HG03159 (cell line): ENCODE results near the gene KRT9.
"Not testable (repeated sequence)": the region's sequence is repeated elsewhere in the genome, so short reads cannot be mapped to it uniquely, and the experiment has no call there.

Source experiments
- ATAC-seq: cut with Tn5 transposase; IDR thresholded peaks from one replicate; pipeline ENCODE4 v1.9.1; 2021; ENCODE audit warnings: mild to moderate bottlenecking, moderate library complexity; ENCODE audit not compliant: unreplicated experiment

KRT9 gene, protein sequence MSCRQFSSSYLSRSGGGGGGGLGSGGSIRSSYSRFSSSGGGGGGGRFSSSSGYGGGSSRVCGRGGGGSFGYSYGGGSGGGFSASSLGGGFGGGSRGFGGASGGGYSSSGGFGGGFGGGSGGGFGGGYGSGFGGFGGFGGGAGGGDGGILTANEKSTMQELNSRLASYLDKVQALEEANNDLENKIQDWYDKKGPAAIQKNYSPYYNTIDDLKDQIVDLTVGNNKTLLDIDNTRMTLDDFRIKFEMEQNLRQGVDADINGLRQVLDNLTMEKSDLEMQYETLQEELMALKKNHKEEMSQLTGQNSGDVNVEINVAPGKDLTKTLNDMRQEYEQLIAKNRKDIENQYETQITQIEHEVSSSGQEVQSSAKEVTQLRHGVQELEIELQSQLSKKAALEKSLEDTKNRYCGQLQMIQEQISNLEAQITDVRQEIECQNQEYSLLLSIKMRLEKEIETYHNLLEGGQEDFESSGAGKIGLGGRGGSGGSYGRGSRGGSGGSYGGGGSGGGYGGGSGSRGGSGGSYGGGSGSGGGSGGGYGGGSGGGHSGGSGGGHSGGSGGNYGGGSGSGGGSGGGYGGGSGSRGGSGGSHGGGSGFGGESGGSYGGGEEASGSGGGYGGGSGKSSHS

DNA sequence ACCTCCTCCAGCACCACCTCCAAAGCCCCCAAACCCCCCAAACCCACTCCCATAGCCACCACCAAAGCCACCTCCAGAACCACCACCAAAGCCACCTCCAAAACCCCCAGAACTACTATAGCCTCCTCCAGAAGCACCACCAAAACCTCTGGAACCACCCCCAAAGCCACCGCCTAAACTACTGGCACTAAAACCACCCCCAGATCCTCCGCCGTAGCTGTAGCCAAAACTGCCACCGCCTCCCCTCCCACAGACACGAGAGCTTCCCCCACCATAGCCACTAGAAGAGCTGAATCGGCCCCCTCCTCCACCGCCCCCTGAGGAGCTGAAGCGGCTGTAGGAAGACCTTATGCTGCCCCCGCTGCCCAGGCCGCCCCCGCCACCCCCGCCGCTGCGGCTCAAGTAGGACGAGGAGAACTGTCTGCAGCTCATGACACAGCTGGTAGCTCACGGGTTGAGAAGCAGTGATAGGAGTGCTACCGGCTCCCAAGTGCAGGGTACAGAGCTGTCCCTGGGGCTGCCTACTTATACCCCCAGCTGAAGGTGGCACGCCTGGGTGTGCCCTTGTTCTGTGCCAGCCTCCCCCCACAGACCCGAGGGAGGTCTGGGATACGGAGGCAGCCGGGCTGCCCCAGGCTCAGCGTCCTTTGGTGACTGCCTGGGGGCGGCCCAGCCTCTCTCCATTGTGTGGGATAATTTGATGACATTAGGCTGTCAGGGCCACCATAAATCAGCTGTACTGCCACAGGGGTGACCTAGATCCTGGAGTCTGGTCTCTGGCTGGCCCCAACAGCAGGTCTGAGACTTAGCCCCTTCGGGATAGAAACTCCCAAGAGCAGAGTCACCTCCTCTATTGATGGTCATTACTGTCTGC is at the start of gene KRT9:
KRT9 (minus strand) TSS at position 499 of the 874 bp plus-strand sequence; CDS start at position 432, 67 bp downstream.
- no peak for ATAC-seq

DNA sequence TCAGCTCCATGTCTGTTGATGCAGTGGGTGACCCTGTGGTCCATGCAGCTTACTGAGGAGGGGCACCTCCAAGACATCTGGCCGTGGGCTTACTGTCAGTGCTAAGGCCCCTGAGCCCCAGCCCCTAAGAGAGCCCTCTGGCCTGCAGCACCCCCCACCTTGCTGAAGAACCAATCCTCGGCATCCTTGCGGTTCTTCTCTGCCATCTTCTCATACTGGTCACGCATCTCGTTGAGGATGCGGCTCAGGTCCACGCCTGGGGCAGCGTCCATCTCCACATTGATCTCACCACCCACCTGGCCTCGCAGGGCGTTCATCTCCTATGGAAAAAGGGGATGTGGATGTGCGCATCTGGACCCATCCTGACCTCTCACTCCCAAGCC is 49.6 kb upstream of the KRT9 start:
- ATAC-seq = not testable (repeated sequence)

DNA sequence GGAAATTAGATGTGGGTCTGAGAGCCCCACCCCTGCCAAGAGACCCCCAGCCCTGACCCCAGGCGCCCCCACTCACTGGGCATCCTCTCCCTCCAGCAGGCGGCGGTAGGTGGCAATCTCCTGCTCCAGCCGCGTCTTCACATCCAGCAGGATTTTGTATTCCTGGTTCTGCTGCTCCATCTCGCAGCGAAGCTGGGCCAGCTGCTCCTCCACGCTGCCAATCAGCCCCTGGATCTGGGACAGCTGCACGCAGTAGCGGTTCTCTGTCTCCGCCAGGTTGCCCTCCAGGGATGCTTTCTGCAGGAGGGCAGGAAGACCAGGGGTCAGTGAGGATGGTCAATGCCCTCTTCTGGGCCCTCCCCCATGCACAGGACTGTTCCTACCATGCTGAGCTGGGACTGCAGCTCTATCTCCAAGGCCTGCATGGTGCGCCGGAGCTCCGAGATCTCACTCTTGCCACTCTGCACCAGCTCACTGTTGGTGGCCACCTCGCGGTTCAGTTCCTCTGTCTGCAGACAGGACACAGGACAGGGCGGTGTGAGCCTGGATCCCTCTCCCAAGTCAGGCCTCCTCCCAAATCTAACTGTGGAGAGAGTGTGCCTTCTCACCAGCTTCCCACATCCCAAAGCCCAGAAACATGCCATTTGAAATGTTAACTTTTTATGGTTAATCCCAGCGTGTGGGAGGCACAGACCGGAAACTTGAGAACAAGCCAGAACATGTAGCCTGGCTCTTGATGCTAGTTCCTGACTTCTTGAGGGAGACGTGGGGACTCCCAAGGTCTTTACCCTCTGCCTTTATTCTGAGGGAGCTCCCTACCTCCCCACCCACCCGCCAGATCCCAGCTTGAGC is 49.0 kb upstream of the KRT9 start:
- no peak for ATAC-seq

DNA sequence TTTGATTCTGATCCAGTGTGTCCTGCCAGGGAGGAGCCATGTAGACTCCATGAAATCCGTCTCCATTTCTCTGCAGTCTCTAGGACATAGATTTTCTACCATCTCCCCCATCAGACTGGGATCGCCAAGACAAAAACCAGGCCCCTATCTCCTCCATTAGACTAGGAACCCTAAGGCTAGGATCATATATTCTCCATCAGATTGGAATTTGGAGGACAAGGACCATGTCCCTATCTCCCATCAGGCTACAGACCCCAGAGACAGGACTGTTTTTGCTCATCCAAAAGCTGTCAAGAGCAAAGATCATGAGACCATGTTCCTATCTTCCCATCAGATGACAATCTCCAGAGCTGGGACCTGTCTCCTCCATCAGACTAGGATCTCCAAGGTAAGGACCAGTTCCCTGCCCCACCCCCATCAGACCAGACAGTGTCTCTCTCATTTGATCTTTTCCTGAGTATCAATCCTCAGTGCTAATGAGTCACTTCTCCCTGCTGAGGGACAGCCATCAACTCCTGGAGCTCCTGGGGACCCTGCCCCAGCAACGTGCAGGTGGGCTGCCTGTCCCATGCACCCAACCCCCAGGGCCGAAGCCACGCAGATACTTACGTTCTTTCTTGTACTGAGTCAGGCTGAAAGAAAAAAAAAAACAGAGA is 48.2 kb upstream of the KRT9 start:
- ATAC-seq = not testable (repeated sequence)

DNA sequence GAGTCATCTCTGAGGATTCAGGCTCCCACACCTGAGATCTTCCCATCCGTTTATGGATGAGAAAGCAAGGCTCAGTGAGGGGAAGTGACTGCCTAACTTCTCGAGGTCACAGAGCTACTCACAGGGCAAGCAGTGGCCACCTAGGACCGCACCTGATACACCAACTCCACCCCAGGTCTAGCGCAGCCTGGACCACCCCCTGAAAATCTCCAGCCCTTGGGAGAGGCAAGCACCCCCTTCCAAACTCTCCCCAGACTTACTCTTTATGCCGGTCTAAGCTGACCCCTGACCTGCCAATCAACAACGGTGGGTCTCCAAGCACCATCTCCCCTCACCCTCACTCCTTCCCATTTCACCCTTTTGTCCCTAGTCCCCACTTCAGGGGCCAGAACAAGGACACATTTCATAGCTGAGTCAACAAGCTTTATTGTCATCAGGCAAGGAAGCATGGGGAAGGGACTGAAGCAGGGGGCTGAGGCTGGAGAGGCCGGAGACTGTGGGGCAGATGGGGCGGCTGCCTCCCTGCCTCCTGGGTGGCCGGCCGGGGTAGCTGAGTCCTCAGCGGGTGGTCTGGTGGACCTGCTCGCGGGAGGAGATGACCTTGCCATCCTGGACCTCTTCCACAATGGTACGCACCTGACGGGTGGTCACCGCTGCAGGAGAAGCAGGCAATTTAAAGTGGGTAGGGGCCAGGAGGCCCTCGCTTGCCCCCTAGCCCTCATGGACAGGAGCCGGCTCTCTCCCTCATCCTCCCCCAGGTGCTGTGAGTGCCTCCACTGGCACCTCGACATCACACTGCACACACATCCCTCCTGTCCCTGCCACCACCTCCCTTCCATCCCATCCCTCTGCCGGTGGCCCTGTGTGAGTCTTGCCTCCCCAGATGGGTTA is 47.4 kb upstream of the KRT9 start:
- ATAC-seq = no peak

DNA sequence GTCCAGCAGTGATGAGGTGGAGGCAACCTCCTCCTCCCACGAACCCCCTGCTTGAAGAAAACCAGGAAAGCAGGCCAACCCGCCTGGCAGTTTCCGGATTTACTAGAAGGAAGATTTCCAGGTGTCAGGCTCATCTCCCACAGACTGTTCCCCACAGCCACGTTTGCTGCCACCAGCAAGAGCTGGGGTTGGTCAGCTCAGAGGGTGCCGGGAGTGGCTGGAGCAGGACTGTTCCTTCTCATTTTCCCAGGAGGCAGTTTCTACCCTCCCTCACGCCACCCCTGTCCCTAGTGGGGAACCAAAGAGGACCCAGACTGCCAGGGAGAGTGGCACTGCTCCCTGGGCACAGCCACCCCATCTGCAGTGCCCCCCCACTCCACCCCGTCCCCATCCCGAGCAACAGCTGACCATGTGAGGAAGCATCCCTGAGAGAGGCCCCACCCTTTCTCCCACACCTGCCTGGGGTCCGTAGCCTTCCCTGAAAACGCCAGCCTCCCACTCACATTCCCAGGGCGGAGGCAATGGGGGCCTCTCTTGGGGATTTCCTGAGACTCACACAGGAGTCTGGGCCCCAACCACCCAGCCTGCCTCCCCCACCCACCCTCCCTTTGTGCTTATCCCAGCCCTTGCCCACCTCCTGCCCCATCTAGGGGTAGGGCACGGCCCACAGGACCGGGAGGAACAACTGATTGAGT is 46.6 kb upstream of the KRT9 start:
- ATAC-seq = no peak

DNA sequence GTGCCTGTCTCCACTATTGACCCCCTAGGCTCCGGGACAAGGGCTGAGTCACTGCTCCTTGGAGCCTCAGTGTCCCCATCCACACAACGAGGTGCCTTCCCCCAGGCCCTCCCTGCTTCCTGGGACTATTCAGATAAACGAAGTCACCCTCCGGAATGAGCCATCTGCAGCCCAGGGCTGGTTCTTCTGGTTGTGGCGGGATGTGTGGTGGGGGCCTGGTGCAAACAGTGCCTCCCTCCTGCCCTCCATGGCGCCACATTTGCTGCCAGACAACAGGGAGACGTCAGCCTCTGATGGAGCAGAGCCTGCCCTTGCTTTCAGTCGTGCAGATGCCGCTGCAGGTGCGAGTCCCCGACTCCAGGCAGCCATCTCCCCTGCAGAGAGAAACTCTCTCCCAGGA is 45.8 kb upstream of the KRT9 start:
- ATAC-seq = no peak

DNA sequence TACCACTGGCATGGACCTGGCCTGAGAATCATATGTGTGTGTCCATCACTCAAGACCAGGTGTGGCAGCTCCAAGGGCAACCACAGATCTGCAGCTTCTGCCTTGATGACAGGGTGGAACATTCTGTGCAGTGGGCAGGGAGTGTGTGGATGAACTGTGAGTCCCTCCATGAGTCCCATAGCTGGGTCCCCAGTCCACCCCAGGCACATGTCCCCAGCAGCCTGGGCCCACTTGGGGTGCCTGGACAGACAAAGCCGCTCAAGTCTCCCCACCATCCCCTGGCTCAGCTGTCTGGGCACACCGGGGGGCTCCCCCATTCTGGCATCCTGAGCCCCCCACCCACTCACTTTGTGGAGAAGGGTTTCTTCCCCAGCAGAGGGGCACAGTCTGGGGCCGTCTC is 45.3 kb upstream of the KRT9 start:
- no peak for ATAC-seq

DNA sequence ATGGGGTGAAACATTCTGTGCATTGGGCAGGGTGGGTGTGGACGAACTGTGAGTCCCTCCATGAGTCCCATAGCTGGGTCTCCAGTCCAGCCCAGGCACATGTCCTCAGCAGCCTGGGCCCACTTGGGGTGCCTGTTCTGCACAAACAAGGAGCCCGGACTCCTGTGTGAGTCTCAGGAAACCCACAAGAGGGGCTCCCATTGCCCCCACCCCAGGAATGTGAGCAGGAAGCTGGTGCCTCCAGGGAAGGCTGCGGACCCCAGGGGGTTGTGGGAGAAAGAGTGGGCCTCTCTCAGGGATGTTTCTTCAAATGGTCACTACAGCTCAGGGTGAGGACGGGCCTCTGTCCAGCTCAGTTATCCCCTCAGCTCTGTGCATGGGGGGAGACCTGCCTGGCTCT is 44.6 kb upstream of the KRT9 start:
- not testable (repeated sequence) for ATAC-seq

DNA sequence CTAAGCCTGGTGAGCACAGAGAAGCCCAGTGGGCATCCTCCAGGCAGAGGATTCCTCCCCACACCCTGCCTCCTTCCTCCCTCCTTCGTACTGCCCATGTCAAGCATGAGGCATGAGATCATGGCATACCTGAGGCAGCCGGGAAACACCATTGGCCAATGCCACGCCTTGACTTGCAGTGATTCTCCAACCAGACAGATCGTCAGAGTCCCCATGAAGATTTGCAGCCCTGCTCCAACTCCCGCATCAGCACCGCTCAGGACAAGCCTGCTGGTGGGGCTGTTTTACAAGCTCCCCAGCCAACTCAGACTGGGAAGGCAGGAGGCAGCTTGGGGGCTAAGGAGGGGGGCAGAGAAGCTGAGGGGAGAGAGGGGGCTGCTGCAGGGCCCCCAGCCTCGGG is 43.6 kb upstream of the KRT9 start:
- ATAC-seq = no peak

DNA sequence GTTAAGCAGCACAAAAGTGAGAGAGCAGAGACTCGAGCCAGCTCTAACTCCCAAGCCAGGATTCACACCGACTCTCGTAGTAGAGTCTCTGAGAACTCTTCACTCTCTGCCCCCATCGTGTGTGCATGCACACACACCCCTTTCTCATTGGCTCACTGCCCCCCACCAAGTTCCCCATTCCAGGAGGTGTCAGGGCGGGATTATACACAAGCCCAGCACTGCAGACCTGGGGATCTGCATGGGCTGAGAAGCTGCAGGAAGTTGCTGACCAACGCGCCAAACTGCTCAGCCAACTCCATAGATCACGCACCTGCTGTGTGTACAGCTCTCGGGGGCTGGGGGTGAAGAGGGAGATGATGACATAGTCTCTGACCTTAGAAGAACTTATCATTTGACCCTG is 42.9 kb upstream of the KRT9 start:
- not testable (repeated sequence) for ATAC-seq

DNA sequence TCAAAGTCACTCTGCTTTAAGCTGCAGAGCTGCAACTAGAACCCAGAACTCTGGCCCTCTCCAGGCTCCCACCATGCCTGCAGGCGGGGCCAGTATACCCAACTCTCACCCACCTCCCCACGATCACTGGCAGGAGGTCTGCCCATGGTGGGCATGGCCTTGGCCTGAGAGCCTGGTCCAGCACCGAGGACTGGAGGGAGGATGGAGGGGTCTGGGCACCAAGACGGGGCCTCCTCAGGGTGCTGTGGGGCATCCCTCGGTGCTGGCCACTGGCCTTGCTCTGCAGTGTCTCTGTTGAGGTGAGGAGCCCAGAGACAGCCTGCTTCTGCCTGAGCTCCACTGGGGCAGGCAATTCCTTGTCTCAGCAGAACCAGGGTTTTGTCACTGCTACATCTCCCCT is 42.2 kb upstream of the KRT9 start:
- no peak for ATAC-seq

DNA sequence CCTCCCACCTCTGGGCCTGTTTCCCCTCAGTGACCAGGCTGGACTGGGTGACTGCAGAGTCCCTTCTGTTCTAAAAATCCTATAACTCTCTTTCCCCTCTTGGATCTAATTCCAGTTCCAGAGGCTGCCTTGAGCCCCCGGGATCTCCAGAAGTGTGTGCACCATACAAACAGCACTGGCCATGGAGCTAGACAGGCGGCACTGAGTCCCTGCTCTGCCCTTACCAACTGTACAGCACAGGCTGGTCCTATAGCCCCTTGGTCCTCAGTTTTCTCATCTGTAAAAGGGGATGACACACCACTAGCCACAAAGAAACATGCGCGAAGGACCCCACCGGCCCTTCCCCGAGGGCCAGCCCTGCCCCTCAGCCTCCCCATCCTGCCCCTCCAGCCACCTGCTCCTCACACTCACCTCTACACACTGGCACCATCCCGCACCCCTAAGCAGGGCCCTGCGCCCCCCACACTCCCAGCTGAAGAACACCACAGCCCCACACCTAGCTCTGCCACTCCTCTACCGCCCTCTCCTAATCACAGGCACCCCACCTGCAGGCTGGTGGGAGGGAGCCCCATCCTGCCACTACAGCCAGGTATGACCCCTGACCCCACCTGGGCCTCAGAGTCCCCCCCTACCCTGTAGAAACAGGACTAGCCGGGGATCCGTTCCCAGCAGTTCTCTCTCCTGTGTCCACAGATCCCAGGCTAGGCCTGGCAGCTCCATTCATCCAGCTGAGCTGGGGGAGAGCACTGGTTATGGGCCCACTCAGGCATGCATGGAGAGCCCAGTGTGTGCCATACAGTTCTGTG is 41.6 kb upstream of the KRT9 start:
- ATAC-seq = no peak

DNA sequence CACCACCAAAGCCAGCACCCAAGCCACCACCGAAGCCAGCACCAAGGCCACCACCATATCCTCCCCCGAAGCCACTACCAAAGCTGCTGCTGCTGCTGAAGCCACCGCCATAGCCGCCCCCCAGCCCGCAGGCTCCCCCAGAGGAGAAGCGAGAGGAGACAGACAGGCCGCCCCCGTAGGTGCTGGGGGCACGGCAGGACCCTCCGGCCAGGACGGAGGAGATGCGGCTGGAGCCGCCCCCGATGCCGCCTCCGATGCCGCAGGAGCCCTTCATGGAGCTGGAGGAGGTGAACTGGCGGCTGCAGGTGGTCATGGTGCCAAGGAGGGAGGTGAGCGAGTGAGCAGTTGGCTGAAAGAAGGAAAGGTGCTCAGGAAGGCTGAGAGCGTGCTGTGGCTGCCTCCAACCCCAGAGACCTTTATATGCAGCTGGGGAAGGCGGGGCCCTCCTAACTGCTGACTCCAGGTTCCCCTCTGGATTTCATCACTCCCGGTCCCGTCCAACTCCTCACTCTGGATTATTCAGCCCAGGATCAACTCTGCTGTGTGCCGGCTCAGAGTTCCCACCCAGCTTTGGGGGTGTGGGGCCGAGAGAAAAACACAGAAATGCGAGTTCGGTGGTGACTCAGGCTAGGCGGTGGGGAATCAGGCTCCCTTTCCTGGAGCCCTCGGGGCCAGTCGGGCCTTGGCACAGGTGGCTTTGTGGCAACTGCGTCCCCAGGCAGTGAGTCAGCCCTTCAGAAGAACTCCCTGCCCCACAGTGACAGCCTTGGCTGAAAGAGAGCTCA is 40.7 kb upstream of the KRT9 start, which contains the start of gene KRT16:
KRT16 (minus strand) TSS at position 392 of the 785 bp plus-strand sequence; CDS start at position 313, 79 bp downstream.
- not testable (repeated sequence) for ATAC-seq

DNA sequence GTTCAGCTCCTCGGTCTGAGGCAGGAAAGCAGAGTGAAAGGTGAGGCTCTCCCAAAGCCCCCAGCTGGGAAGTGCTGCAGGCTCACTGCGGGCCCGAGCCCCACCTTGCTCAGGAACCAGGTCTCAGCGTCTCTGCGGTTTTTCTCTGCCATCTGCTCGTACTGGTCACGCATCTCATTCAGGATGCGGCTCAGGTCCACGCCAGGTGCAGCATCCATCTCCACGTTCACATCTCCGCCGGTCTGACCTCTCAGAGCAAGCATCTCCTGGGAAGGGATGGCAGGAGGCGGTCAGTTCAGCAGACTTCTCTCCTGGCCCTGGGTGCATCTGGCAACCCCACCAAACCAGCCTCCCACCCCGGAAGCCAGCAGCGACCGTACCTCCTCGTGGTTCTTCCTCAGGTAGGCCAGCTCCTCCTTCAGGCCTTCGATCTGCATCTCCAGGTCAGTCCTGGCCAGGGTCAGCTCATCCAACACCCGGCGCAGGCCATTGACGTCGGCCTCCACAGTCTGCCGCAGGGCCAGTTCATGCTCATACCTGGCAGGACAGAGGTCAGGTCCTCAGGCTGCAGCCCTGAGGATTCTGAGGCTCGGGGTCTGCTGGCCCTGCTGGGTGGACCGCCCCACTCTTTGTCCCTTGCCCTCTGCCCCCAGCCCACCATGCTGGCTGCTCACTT is 39.2 kb upstream of the KRT9 start:
- ATAC-seq = no peak

DNA sequence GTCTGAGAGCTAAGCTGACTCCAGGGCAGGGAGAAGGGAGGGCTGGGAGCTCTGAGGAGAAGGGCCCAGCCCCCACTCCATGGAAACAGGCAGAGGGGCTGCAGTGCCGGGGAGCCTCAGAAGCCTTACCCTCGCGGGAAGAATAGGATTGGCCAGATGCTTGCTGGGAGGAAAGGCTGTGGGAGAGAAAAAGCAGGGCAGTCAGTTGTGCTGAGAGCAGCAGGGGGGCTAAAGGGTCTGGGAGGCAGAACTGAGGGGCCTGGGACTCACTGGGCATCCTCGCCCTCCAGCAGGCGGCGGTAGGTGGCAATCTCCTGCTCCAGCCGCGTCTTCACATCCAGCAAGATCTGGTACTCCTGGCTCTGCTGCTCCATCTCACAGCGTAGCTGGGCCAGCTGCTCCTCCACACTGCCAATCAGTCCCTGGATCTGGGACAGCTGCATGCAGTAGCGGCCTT is 38.2 kb upstream of the KRT9 start:
- ATAC-seq = not testable (repeated sequence)
